ENCODE results near the gene MOK.

- TF ChIP-seq, protein P1, sequence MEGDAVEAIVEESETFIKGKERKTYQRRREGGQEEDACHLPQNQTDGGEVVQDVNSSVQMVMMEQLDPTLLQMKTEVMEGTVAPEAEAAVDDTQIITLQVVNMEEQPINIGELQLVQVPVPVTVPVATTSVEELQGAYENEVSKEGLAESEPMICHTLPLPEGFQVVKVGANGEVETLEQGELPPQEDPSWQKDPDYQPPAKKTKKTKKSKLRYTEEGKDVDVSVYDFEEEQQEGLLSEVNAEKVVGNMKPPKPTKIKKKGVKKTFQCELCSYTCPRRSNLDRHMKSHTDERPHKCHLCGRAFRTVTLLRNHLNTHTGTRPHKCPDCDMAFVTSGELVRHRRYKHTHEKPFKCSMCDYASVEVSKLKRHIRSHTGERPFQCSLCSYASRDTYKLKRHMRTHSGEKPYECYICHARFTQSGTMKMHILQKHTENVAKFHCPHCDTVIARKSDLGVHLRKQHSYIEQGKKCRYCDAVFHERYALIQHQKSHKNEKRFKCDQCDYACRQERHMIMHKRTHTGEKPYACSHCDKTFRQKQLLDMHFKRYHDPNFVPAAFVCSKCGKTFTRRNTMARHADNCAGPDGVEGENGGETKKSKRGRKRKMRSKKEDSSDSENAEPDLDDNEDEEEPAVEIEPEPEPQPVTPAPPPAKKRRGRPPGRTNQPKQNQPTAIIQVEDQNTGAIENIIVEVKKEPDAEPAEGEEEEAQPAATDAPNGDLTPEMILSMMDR (IDR thresholded peaks at IDR 0.05): peak; percentile 60 to 82 (median 77)
- TF ChIP-seq POLR2A (IDR thresholded peaks at IDR 0.05) (no peak), EP300 (IDR thresholded peaks at IDR 0.05) (peak in 1 of 2 donors; percentile 24)
Measured at GRCh38 chr14:102235275-102235897, 69.6 kb downstream of the MOK start.

Data from tibial nerve (tissue), 4 donors.